ENCODE data around the gene SLC4A8.

DNA sequence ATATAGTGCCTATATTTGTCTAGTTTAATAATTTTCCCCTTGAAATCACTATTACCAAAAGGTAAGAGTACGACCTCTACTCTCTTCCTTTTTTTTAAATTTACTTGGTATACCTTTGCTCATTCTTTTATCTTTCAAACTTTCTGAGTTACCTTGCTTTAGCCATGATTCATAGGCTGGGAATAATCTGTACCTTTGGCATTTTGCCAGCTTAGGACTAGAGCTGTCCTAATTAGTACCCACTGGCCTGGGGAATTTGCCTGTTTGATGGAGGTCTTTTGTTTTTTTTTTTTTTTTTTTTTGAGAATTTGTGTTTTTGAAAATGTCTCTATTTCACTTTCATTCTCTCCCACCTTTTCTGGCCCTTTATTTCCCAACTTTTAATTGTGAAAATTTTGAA is 8.7 kb upstream of the SLC4A8 start:
- no peak for TF ChIP-seq SMAD2 (IDR thresholded peaks at IDR 0.05; ENCODE audit: low read depth, low read length)
- TF ChIP-seq, protein P1, sequence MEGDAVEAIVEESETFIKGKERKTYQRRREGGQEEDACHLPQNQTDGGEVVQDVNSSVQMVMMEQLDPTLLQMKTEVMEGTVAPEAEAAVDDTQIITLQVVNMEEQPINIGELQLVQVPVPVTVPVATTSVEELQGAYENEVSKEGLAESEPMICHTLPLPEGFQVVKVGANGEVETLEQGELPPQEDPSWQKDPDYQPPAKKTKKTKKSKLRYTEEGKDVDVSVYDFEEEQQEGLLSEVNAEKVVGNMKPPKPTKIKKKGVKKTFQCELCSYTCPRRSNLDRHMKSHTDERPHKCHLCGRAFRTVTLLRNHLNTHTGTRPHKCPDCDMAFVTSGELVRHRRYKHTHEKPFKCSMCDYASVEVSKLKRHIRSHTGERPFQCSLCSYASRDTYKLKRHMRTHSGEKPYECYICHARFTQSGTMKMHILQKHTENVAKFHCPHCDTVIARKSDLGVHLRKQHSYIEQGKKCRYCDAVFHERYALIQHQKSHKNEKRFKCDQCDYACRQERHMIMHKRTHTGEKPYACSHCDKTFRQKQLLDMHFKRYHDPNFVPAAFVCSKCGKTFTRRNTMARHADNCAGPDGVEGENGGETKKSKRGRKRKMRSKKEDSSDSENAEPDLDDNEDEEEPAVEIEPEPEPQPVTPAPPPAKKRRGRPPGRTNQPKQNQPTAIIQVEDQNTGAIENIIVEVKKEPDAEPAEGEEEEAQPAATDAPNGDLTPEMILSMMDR (IDR thresholded peaks at IDR 0.05 in 2 of 3, conservative IDR thresholded peaks at IDR 0.05 in 1 of 3; ENCODE audit: insufficient read depth in 2 of 3, low read depth in 1 of 3, low read length in 3 of 3): no peak
- TF ChIP-seq, protein P2, sequence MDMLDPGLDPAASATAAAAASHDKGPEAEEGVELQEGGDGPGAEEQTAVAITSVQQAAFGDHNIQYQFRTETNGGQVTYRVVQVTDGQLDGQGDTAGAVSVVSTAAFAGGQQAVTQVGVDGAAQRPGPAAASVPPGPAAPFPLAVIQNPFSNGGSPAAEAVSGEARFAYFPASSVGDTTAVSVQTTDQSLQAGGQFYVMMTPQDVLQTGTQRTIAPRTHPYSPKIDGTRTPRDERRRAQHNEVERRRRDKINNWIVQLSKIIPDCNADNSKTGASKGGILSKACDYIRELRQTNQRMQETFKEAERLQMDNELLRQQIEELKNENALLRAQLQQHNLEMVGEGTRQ (CRISPR knock-in tag; IDR thresholded peaks at IDR 0.05): no peak
- no peak for TF ChIP-seq NR2C1 (IDR thresholded peaks at IDR 0.05)
- TF ChIP-seq NR2C1 (tag; IDR thresholded peaks at IDR 0.05): no peak
- TF ChIP-seq ZNF76 (CRISPR knock-in tag; IDR thresholded peaks at IDR 0.05; ENCODE audit: borderline replicate concordance): no peak
- no peak for TF ChIP-seq PHF8 (IDR thresholded peaks at IDR 0.05; ENCODE audit: borderline replicate concordance, low read length)
- no peak for TF ChIP-seq NR3C1 (CRISPR knock-in tag; IDR thresholded peaks at IDR 0.05)
- no peak for TF ChIP-seq SAFB2 (IDR thresholded peaks at IDR 0.05; ENCODE audit: borderline replicate concordance, low read depth, low read length, severe bottlenecking)
- no peak for TF ChIP-seq EGR1 (conservative IDR thresholded peaks at IDR 0.05)

Data from K562 (cell line).